GM12865 (cell line): ENCODE measurements around the gene NUP205.

Experiments used
- DNase-seq: peaks from one replicate; pipeline ENCODE4 v3.0.0; 2010; ENCODE audit warnings: low read depth
- H3K4me3 ChIP-seq: 2 replicates; pipeline ENCODE4 v1.5.1; 2011; ENCODE audit warnings: mild to moderate bottlenecking, low read depth, low read length, control low read depth
- TF ChIP-seq, protein P1 (sequence below): IDR thresholded peaks from 2 replicates; pipeline ENCODE4 v1.5.1; 2011; ENCODE audit warnings: low read length, control low read depth, low read depth, inconsistent platforms; ENCODE audit not compliant: insufficient read depth; ENCODE audit errors: missing control alignments

NUP205 gene

DNA sequence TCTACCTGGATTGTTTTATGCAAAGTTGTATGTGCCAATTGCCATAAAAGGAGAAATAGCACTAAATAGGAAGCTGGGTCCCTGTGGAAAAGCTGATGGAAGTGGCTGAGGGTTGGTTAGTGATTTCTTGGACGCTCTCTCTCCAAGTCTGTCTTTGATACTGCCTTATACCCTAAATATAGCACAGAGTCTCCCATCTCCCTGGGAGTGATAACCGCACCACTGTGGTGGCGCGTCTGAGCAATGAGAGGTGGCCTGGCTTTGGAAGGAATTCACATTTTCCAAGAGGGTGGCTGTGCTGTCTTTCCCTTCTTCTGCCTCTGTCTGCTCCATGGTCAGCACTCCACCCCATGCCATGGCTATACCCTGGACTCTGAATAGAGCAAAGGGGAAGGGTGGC lies 135.8 kb downstream of the NUP205 start:
- TF ChIP-seq, protein P1, sequence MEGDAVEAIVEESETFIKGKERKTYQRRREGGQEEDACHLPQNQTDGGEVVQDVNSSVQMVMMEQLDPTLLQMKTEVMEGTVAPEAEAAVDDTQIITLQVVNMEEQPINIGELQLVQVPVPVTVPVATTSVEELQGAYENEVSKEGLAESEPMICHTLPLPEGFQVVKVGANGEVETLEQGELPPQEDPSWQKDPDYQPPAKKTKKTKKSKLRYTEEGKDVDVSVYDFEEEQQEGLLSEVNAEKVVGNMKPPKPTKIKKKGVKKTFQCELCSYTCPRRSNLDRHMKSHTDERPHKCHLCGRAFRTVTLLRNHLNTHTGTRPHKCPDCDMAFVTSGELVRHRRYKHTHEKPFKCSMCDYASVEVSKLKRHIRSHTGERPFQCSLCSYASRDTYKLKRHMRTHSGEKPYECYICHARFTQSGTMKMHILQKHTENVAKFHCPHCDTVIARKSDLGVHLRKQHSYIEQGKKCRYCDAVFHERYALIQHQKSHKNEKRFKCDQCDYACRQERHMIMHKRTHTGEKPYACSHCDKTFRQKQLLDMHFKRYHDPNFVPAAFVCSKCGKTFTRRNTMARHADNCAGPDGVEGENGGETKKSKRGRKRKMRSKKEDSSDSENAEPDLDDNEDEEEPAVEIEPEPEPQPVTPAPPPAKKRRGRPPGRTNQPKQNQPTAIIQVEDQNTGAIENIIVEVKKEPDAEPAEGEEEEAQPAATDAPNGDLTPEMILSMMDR = no peak
- DNase-seq = no peak
- H3K4me3 ChIP-seq = no peak overlapping the region

DNA sequence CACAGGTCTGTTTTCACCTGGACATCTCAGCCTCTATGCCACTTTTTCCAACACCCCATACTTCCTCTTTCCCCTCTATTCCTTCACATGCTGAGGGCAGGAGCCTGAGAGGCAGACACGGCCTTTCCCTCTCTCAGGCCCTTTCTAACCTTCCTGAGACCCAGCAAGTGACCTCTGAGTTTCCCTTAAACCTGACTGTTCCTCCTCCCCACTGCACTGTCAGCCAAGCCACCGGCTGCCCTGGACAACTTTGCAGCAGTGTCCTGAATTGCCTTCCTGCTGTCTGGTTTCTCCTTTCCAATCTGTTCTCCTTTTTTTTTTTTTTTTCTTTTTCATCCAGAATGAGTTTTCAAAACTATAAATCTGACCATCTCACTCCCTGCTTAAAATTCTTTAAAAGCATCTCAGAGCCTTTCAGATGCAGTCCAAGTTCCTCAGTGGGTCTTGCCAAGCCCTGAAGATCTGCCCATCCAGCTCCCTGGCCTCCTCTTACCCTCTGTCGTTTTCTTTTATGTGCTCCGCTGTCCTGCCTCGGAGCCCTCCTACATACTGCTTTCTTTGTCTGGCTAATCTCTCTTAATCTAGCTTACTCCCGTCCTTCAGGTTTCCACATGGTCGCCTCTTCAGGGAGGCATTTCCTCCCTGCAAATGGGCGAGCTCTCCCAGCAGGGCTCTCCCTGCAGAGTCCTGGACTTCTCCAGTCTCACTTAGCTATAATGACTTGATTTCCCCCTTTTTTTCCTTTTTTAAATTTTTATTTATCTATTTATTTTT lies 139.7 kb downstream of the NUP205 start:
- DNase-seq = no peak
- H3K4me3 ChIP-seq = no peak overlapping the region
- TF ChIP-seq, protein P1 = no peak
